Naive thymus-derived CD8-positive, alpha-beta T cell (primary cell): ENCODE measurements around the gene ZNF638. TPM values are rescaled to one million over a fixed set of nuclear protein-coding genes. Genes with fewer than 3 reads are reported as not detected.
"Not testable (repeated sequence)": the region's sequence is repeated elsewhere in the genome, so short reads cannot be mapped to it uniquely, and the experiment has no call there.

Experiments
- ATAC-seq, 2 donors: fragments of 150-1000 bp; cut with Tn5 transposase in 1 of 2; sonication (Bioruptor Pico), chemical (Tn5 transposase) in 1 of 2; 1 replicate in 1 of 2; 2 replicates in 1 of 2; pipeline ENCODE4 v1.10.0; 2021; ENCODE audit warnings: mild to moderate bottlenecking in 2 of 2, moderate library complexity in 2 of 2
- POLR2A ChIA-PET: fragments of 350-600 bp; sonication (Branson Sonifier 250); formaldehyde crosslinking; loops from one replicate; lab custom pipeline; 2021; ENCODE audit warnings: antibody characterized with exemption; lab: Charles Lee
- DNase-seq, 10 donors: peaks; one replicate each; pipeline versions ENCODE4 v3.0.0 to v3.0.0-alpha.2; 2020 to 2022
- H3K27ac Mint-ChIP-seq, 10 donors: one replicate each; pipeline ENCODE4 v1.8.0; 2020 to 2022; ENCODE audit warnings: mild to moderate bottlenecking in 10 of 10, mixed read lengths in 10 of 10, moderate library complexity in 4 of 10, inconsistent platforms in 1 of 10
- H3K27me3 Mint-ChIP-seq, 5 donors: one replicate each; pipeline ENCODE4 v1.8.0; 2021 to 2022; ENCODE audit warnings: mixed read lengths in 5 of 5
- H3K36me3 Mint-ChIP-seq, 3 donors: one replicate each; pipeline ENCODE4 v1.8.0; 2020 to 2022; ENCODE audit warnings: mixed read lengths in 3 of 3, mild to moderate bottlenecking in 2 of 3, inconsistent platforms in 1 of 3
- H3K4me1 Mint-ChIP-seq, 4 donors: one replicate each; pipeline ENCODE4 v1.8.0; 2021 to 2022; ENCODE audit warnings: mixed read lengths in 4 of 4
- H3K4me3 Mint-ChIP-seq, 10 donors: one replicate each; pipeline ENCODE4 v1.8.0; 2020 to 2022; ENCODE audit warnings: mild to moderate bottlenecking in 10 of 10, mixed read lengths in 10 of 10, moderate library complexity in 6 of 10, inconsistent platforms in 1 of 10
- H3K9me3 Mint-ChIP-seq, 9 donors: one replicate each; pipeline ENCODE4 v1.8.0; 2020 to 2022; ENCODE audit warnings: mixed read lengths in 9 of 9, mild to moderate bottlenecking in 3 of 9, inconsistent platforms in 1 of 9, moderate library complexity in 1 of 9
- polyA plus RNA-seq, 3 donors: library from polyadenylated mRNA; unstranded; fragments of 300-500 nt; fragmentation: Illumina TruSeq; gene quantifications; one replicate each; pipeline ENCODE4 v1.2.3, GENCODE V29; 2021
- total RNA-seq, 8 experiments: library from RNA in 2 of 8; stranded (reverse) in 2 of 8; gene quantifications; one replicate each; pipeline ENCODE4 v1.2.3 and lab custom pipeline; 2021 to 2026

ZNF638 gene
- total and polyA plus RNA-seq, 5 experiments from 2014 or later, result 40.7 to 176 (median 52.4) TPM

DNA sequence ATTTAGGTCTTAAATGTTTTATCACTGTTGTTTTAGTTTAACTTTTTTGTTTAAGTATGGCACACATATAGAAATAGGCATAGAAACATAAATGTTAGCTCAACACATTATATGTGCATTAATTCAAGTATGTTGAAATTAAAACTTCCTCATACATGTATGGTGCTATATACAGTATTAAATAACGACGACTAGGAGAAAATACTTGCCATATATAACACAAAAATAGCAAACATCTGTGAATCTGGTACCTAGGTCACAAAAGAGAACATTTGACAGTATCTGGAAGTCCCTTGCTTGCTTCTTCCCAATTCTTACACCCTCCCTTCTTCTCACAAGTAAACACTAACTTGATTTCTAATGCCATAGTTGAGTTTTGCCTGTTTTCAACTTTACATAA is 38.4 kb downstream of the ZNF638 start:
- POLR2A ChIA-PET, result no interaction called here
- no peaks in the 10 kb centered on the region for H3K27me3 Mint-ChIP-seq
- ATAC-seq, result no peak
- H3K27ac Mint-ChIP-seq, result peak overlapping the region in 1 of 10 donors; percentile 18
- no peaks in the 10 kb centered on the region for H3K9me3 Mint-ChIP-seq
- no peak overlapping the region for H3K4me3 Mint-ChIP-seq
- peaks cover 7 to 22% (median 14%) of the 10 kb centered on the region in 4 donors for H3K4me1 Mint-ChIP-seq
- DNase-seq, result no peak
- peaks cover 0 to 83% (median 15%) of the 10 kb centered on the region in 3 donors for H3K36me3 Mint-ChIP-seq

DNA sequence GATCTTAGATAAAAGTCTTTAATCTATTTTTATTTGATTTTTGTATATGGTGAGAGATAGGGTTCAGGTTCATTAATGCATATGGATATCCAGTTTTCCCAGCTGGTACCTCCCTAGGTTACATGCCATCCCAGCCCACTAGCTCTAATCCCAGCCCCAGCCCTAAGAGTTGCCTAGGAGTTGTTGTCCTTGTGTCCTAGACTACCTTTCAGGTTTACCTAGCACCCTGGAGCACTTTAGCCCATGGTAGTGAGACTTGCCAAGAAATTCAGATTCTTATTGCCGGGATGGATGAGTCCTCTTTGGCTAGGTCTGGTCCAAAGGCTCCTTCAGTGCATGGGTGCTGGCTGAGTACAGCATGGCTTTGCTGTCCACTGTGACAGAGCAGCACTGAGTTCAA is 40.5 kb downstream of the ZNF638 start:
- H3K4me1 Mint-ChIP-seq, result peaks cover 7 to 36% (median 15%) of the 10 kb centered on the region in 4 donors
- no peak for ATAC-seq
- no peak for DNase-seq
- no peaks in the 10 kb centered on the region for H3K27me3 Mint-ChIP-seq
- H3K36me3 Mint-ChIP-seq, result peaks cover 0 to 85% (median 12%) of the 10 kb centered on the region in 3 donors
- H3K27ac Mint-ChIP-seq, result peak overlapping the region in 2 of 10 donors; percentile 33 to 84
- POLR2A ChIA-PET, result no interaction called here
- no peaks in the 10 kb centered on the region for H3K9me3 Mint-ChIP-seq
- no peak overlapping the region for H3K4me3 Mint-ChIP-seq

DNA sequence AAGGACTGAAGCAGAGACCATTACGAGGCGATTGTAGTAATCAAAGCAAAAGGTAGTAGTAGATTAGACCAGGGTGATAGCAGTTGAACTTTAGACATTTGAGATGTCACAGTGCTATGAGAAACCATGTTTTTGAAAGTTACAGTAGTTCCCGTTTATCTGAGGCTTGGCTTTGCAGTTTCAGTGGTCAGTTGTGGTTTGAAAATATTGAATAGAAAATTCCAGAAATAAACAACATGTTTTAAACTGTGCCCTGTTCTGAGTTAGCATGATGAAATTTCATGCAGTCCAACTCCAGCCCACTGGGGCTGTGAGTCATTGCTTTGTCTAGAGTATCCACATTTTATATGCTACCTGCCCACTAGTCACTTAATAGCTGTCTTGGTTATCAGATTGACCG is 47.5 kb downstream of the ZNF638 start:
- POLR2A ChIA-PET, result no interaction called here
- Mint-ChIP-seq H3K36me3 (peaks cover 18 to 87% (median 19%) of the 10 kb centered on the region in 3 donors), H3K27me3 (no peaks in the 10 kb centered on the region), H3K27ac (peak overlapping the region in 3 of 10 donors; percentile 1 to 40 (median 7)), H3K9me3 (no peaks in the 10 kb centered on the region), H3K4me1 (peaks cover 7 to 32% (median 15%) of the 10 kb centered on the region in 4 donors), H3K4me3 (no peak overlapping the region)
- no peak for DNase-seq
- ATAC-seq, result no peak

- H3K27me3 Mint-ChIP-seq, result no peaks in the 10 kb centered on the region
- H3K36me3 Mint-ChIP-seq, result peaks cover 19 to 85% (median 23%) of the 10 kb centered on the region in 3 donors
- peaks cover 7 to 27% (median 14%) of the 10 kb centered on the region in 4 donors for H3K4me1 Mint-ChIP-seq
- no peak overlapping the region for H3K4me3 Mint-ChIP-seq
- no peaks in the 10 kb centered on the region for H3K9me3 Mint-ChIP-seq
- POLR2A ChIA-PET, result no interaction called here
- peak overlapping the region in 3 of 10 donors; percentile 13 to 41 (median 29) for H3K27ac Mint-ChIP-seq
- DNase-seq (no peak), ATAC-seq (no peak)
These were observed 49.1 kb downstream of the ZNF638 start for GRCh38 chr2:71380665-71381064.

DNA sequence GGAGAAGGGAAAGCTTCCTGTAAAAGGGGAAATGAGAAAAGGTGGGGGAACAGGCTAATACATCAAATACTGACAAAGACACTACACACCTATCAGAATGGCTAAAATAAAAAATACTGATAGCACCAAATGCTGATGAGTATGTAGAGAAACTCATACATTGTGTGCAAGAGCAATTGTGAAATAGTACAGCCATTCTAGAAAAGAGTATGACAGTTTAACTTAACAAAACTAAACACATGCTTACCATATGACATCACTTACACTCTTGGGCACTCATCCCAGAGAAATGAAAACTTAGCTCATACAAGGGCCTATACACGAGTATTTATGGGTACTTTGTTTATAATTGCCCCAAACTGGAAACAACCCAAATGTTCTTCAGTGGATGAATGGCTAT is 53.4 kb downstream of the ZNF638 start:
- POLR2A ChIA-PET, result no interaction called here
- Mint-ChIP-seq H3K4me1 (peaks cover 0 to 2% (median 0%) of the 10 kb centered on the region in 4 donors), H3K9me3 (peaks cover 0 to 3% (median 0%) of the 10 kb centered on the region in 9 donors), H3K27me3 (no peaks in the 10 kb centered on the region), H3K4me3 (no peak overlapping the region), H3K36me3 (peaks cover 22 to 84% (median 49%) of the 10 kb centered on the region in 3 donors), H3K27ac (no peak overlapping the region)
- DNase-seq (no peak), ATAC-seq (no peak)

- ATAC-seq, result no peak
- Mint-ChIP-seq H3K27ac (no peak overlapping the region), H3K9me3 (peaks cover 0 to 5% (median 0%) of the 10 kb centered on the region in 9 donors), H3K27me3 (no peaks in the 10 kb centered on the region), H3K4me1 (peaks cover 0 to 2% (median 0%) of the 10 kb centered on the region in 4 donors), H3K4me3 (no peak overlapping the region), H3K36me3 (peaks cover 14 to 81% (median 54%) of the 10 kb centered on the region in 3 donors)
- no peak for DNase-seq
- POLR2A ChIA-PET, result interaction anchor here (1.3 kb wide), 1 partner anchor 56 kb away, joined by 3 read pairs; no protein-coding TSS in a partner anchor
These were observed 56.6 kb downstream of the ZNF638 start for GRCh38 chr2:71388214-71388613.

DNA sequence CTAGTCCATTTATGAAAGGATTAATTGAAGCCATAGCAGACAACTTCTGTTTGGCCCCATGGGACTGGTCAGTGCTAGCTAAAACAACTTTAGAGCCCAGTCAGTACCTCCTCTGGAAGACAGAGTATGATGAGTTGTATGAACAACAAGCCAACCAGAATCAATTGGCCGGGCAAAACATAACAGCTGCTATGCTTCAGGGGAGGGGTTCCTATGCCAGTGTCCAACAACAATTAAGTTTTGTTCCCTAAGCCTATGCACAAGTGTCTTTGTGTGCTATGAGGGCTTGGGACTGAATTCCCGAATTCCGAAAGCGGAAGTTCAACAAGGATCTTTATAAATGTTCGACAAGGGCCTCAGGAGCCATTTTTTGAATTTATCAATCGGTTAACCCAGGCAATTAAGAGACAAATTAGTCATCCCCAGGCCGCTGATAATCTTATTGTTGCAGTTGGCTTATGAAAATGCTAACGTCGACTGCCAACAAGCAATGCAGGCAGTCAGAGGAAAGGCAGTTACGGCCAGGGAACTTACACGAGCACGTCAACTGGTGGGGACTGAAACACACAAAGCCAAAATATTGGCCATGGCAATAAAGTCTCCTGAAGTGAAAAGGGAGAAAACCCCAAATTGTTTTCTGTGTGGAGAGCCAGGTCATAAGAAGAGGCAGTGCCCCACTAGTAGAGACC is 57.9 kb downstream of the ZNF638 start:
- POLR2A ChIA-PET, result interaction anchor here (1.3 kb wide), 1 partner anchor 57 kb away, joined by 3 read pairs; no protein-coding TSS in a partner anchor
- Mint-ChIP-seq H3K27me3 (no peaks in the 10 kb centered on the region), H3K36me3 (peaks cover 5 to 80% (median 48%) of the 10 kb centered on the region in 3 donors), H3K4me1 (peaks cover 0 to 2% (median 0%) of the 10 kb centered on the region in 4 donors), H3K4me3 (no peak overlapping the region), H3K9me3 (peaks cover 0 to 5% (median 0%) of the 10 kb centered on the region in 9 donors), H3K27ac (no peak overlapping the region)
- ATAC-seq (no peak), DNase-seq (no peak)

GRCh38 chr2:71393216-71393615 is 61.6 kb downstream of the ZNF638 start:
- Mint-ChIP-seq H3K36me3 (peaks cover 0 to 87% (median 55%) of the 10 kb centered on the region in 3 donors), H3K4me3 (no peak overlapping the region), H3K27me3 (no peaks in the 10 kb centered on the region), H3K9me3 (peaks cover 0 to 5% (median 0%) of the 10 kb centered on the region in 9 donors), H3K4me1 (no peaks in the 10 kb centered on the region), H3K27ac (peak overlapping the region in 2 of 10 donors; percentile 18 to 35)
- POLR2A ChIA-PET, result no interaction called here
- ATAC-seq, result no peak
- DNase-seq, result no peak

GRCh38 chr2:71395471-71395870 is 63.9 kb downstream of the ZNF638 start:
- DNase-seq, result no peak
- ATAC-seq, result no peak
- Mint-ChIP-seq H3K4me3 (no peak overlapping the region), H3K9me3 (no peaks in the 10 kb centered on the region), H3K4me1 (peaks cover 0 to 2% (median 0%) of the 10 kb centered on the region in 4 donors), H3K36me3 (peaks cover 0 to 85% (median 35%) of the 10 kb centered on the region in 3 donors), H3K27me3 (no peaks in the 10 kb centered on the region), H3K27ac (peak overlapping the region in 1 of 10 donors; percentile 46)
- POLR2A ChIA-PET, result no interaction called here

- no peaks in the 10 kb centered on the region for H3K9me3 Mint-ChIP-seq
- POLR2A ChIA-PET, result no interaction called here
- H3K27me3 Mint-ChIP-seq, result no peaks in the 10 kb centered on the region
- no peak for ATAC-seq
- H3K27ac Mint-ChIP-seq, result peak overlapping the region in 4 of 10 donors; percentile 0 to 58 (median 10)
- no peak overlapping the region for H3K4me3 Mint-ChIP-seq
- DNase-seq, result no peak
- peaks cover 3 to 86% (median 23%) of the 10 kb centered on the region in 3 donors for H3K36me3 Mint-ChIP-seq
- H3K4me1 Mint-ChIP-seq, result peaks cover 0 to 6% (median 5%) of the 10 kb centered on the region in 4 donors
These were observed 70.8 kb downstream of the ZNF638 start for GRCh38 chr2:71402427-71402826.

DNA sequence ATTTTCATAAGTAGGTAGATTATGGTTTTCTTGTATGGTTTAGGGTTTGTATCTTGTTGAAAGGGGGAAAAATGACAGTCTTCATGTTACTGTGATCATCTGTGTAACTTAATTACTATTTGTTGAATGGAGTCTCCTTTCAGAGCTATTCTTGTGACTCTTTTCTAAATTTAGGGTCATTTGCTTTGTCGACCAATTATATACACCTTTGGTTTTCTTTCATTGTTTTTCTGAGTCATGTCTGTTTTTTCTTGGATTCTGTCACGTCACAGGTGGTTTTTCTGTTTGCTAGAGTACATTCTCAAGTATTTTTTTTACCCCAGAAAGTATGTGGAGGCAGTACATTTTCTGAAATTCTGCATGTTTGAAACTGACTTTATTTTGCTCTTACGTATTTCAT is 78.0 kb downstream of the ZNF638 start:
- H3K9me3 Mint-ChIP-seq, result peaks cover 0 to 8% (median 0%) of the 10 kb centered on the region in 9 donors
- ATAC-seq (no peak), DNase-seq (no peak)
- peaks cover 13 to 54% (median 33%) of the 10 kb centered on the region in 3 donors for H3K36me3 Mint-ChIP-seq
- peaks cover 0 to 3% (median 1%) of the 10 kb centered on the region in 4 donors for H3K4me1 Mint-ChIP-seq
- POLR2A ChIA-PET, result no interaction called here
- H3K4me3 Mint-ChIP-seq, result no peak overlapping the region
- H3K27me3 Mint-ChIP-seq, result no peaks in the 10 kb centered on the region
- H3K27ac Mint-ChIP-seq, result peak overlapping the region in 8 of 10 donors; percentile 37 to 75 (median 54)

DNA sequence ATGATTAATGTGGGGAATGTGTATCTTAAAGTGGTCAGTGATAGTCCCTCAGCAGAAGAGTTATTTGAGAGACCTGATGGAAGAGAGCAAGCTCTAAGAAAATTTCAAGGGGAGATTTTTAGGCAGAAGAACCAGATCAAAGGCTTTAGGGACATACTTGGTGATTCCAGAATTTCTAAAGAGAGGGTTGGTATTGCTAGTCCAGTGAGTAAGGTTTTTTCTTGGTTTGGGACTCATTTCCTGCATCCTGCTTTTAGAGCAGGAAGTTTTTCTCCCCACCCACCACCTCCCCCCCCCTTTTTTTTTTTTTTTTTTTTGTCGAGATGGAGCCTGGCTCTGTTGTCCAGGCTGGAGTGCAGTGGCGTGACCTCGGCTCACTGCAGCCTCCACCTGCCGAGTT is 79.1 kb downstream of the ZNF638 start:
- peaks cover 0 to 8% (median 0%) of the 10 kb centered on the region in 9 donors for H3K9me3 Mint-ChIP-seq
- no peak overlapping the region for H3K4me3 Mint-ChIP-seq
- H3K4me1 Mint-ChIP-seq, result peaks cover 0 to 3% (median 1%) of the 10 kb centered on the region in 4 donors
- ATAC-seq (no peak), DNase-seq (no peak)
- H3K36me3 Mint-ChIP-seq, result peaks cover 13 to 45% (median 30%) of the 10 kb centered on the region in 3 donors
- H3K27me3 Mint-ChIP-seq, result no peaks in the 10 kb centered on the region
- peak overlapping the region in 4 of 10 donors; percentile 17 to 75 (median 60) for H3K27ac Mint-ChIP-seq
- POLR2A ChIA-PET, result no interaction called here

DNA sequence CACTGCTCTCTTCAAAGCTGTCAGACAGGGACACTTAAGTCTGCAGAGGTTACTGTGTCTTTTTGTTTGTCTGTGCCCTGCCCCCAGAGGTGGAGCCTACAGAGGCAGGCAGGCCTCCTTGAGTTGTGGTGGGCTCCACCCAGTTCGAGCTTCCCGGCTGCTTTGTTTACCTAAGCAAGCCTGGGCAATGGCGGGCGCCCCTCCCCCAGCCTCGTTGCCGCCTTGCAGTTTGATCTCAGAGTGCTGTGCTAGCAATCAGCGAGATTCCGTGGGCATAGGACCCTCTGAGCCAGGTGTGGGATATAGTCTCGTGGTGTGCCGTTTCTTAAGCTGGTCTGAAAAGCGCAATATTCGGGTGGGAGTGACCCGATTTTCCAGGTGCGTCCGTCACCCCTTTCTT is 85.3 kb downstream of the ZNF638 start:
- peak overlapping the region; percentile 84 to 94 (median 90) for H3K4me3 Mint-ChIP-seq
- peaks cover 4 to 21% (median 8%) of the 10 kb centered on the region in 4 donors for H3K4me1 Mint-ChIP-seq
- POLR2A ChIA-PET, result interaction anchor here (0.9 to 1.9 kb wide), 3 partner anchors 85 to 349 kb away, joined by 3 to 13 read pairs (median 8); partner anchors contain the start of genes PAIP2B and ZNF638
- ATAC-seq, H3K9me3 Mint-ChIP-seq, H3K27me3 Mint-ChIP-seq: not testable (repeated sequence)
- H3K36me3 Mint-ChIP-seq, result peaks cover 0 to 17% (median 0%) of the 10 kb centered on the region in 3 donors
- peak overlapping the region; percentile 20 to 97 (median 94) for H3K27ac Mint-ChIP-seq
- peak in 9 of 10 donors; percentile 17 to 72 (median 49) for DNase-seq
